C4-2B (cell line): ENCODE results near the gene ADH4.
"Not testable (repeated sequence)": the region's sequence is repeated elsewhere in the genome, so short reads cannot be mapped to it uniquely, and the experiment has no call there.

Source experiments
- H3K27ac ChIP-seq: fragments of 450-650 bp; 2 replicates; pipeline ENCODE4 v1.5.1; 2017
- CTCF ChIP-seq: fragments of 450-650 bp; conservative IDR thresholded peaks from 2 replicates; pipeline ENCODE4 v1.5.1; 2017; ENCODE audit warnings: mild to moderate bottlenecking
- ZFX ChIP-seq: fragments of 450-650 bp; IDR thresholded peaks from 2 replicates; pipeline ENCODE4 v1.6.1; 2017

ADH4 gene

GRCh38 chr4:99134586-99134985 lies 9.5 kb downstream of the ADH4 start:
- TF ChIP-seq ZFX = no peak
- TF ChIP-seq CTCF = no peak
- H3K27ac ChIP-seq = no peak overlapping the region

- no peak for TF ChIP-seq ZFX
- no peak for TF ChIP-seq CTCF
- H3K27ac ChIP-seq = no peak overlapping the region
Observed at GRCh38 chr4:99131378-99131777, 12.7 kb downstream of the ADH4 start.

GRCh38 chr4:99126376-99126775 lies 17.7 kb downstream of the ADH4 start:
- TF ChIP-seq CTCF = no peak
- no peak for TF ChIP-seq ZFX

DNA sequence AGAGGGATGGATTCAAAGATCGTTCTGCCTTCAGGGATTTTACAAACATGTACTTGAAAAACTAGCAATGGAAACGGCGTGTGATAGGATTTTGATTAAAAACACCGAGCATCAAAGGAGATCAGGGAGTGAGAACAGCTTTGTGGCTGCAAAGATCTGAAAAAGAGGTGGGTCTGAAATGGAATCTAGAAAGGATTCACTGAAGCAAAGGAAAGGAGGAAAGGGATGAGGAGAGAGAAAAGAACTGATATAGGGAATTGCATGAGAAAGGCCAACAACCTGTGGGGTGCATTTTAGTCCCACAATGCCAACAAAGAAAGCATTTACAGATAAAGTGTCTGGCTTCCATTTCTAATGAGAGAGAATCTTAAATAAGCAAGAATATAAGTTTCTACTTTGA lies 23.1 kb downstream of the ADH4 start:
- TF ChIP-seq CTCF (no peak), ZFX (no peak)

More at GRCh38 chr4:99126376-99126775, 17.7 kb downstream of the ADH4 start:
- H3K27ac ChIP-seq = no peak overlapping the region

DNA sequence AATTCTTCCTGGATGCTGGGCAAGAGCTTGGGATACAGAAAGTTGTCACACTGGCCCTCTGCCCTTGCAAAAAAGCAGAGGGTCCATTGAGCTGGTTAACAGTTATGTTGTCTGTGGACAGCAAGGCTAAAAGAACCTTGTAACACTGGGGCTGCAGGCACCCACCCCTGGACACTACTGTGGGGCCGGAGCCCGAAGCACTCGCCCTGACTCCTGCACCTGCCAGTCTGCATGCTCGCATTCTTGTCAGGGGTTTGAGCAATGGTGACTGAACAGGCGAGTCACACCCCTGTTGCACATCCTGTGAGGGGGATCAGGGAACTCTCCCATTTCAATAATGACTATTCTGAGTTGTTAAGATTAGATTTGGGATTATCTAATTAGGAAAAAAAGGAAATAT lies 23.6 kb downstream of the ADH4 start:
- TF ChIP-seq CTCF = no peak
- TF ChIP-seq ZFX = no peak
- H3K27ac ChIP-seq = no peak overlapping the region

More for the DNA sequence above, 23.1 kb downstream of the ADH4 start:
- no peak overlapping the region for H3K27ac ChIP-seq

DNA sequence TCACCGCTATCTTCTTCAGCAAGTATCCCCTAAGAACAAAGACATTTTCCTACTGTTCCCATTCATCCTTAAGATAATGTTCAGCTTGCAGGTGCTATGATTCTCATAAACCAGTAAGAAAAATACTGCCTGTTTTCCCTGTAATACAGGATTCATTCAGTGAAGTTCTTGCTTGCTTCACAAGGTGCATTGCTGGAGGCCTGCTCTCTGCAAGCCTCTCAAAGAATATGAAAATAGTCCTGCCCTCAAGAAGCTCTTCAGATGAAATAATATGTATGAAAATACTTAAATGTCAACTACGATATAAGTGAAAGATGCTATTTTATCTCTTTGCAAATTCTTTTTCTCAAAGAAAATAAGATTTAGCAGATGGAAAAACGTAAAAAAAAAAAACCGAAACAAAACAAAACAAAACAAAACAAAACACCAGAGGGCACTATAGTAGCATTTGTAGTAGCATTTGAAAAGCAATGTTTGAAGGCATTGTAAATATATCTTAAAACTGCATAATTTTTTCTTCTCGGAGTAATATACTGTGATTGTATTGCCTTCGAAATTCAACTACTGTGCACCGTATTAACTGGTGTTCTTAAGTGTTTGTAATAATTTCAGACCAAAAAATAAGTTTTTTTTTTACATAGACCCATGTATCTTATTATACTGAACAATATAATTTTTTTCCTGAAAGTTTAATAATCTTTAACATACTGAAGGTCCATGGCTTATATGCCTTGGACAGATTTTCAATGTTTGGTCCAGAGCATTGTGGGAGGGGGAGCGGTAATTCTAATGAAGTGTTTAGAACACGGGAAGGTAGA lies 26.0 kb downstream of the ADH4 start:
- no peak overlapping the region for H3K27ac ChIP-seq
- peak; percentile 59 for TF ChIP-seq CTCF
- no peak for TF ChIP-seq ZFX

- not testable (repeated sequence) for H3K27ac ChIP-seq
Observed at GRCh38 chr4:99117122-99117841, 26.8 kb downstream of the ADH4 start.

DNA sequence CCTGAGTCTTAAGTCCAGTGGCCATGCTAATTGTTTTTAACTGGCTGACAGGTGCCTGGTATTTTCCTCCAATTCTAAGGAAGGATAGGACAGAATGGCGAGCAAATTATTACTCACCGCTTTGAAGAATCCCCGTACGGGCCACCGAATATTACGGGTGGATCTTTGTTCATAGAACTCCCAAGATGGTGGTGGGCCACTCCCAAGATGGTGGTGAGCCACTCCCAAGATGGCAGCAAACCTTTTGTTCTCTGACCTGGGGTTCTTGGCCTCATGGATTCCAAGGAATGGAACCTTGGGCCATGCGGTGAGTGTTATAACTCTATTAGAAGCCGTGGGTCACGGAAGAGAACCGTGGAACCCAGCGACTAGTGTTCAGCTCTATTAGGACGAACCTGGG lies 34.8 kb downstream of the ADH4 start:
- H3K27ac ChIP-seq = not testable (repeated sequence)
